Measurements from ENCODE around the gene ZNF891.

ZNF891 gene

DNA sequence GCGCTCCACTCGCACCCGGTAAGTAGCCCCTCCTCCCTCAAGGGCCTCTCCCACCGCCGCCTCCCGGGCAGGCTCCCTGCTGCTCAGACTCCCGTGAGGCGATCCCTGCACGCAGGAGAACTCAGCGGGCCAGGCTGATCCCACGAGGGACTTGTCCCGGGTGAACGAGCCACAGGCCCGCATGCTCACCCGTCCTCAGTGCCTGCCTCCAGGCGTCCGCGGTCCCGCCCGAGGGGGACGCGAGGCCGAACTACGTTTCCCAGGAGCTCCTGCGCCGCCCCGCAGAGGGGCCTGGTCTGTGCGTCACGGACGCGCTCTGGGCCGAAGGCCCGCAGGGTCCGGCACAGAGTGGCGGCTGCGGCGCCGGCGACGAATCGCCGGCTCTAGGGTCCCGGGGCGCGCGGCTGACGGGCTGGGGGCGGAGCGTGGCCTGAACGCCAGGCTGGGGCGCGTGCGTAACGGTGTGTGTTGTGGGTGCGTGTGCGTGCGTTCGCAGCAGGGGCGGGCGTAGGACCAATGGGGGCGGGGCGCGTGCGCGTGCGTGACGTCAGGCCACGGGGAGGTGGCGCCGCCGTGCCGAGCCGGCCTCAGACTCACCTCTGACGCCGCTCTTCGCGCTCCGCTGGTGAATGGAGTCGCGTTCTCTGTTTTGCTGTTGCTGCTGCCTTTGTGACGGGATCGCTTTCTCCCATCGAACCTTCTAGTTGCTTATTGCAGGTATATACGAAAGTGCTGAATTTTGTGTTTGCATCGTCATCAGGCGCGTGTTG lies at the start of gene ZNF891, which contains the start of gene ZNF10:
Gene ZNF891, minus strand, starts transcription at position 237 of the 770 bp plus-strand sequence. CDS start 8,356 bp downstream, outside the sequence.
Gene ZNF10, plus strand, starts transcription at position 590 of the 770 bp plus-strand sequence. CDS start 13,866 bp downstream, outside the sequence.
- peak; percentile 89 for DNase-seq

DNA sequence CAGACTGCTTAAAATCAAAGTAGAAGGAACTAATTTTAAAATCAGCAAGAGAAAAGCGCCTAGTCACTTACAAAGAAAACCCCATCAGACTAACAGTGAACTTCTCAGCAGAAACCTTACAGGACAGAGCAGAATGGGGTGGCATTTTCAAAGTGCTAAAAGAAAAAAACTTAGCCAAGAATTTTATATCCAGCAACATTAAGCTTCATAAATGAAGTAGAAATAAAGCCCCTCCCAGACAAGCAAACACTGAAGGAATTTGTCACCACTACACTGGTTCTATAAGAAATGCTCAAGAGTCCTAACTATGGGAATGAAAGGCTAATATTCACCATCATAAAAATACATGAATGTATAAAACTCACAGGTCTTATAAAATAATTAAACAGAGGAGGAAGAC lies 44.8 kb upstream of the ZNF891 start:
- no peak for DNase-seq

DNA sequence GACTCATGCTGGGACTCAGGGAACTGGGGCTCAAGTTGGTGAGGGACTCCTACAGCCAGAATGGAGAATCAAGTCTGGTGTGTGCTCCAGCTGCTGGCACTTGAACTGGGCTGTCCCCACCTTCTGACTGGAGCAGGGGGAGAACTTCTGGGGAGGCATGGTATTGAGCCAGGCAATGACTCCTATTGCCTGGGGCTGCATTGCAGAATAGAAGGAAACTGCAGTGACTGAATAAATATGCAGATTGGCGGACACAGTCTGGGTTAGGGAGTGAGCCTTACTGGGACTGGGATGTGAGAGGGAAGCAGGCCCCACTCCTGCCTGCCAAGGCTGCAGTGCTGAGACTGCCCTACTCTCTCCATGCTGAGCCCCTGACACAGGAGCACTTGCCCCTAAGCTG lies 42.4 kb upstream of the ZNF891 start:
- DNase-seq = no peak

DNA sequence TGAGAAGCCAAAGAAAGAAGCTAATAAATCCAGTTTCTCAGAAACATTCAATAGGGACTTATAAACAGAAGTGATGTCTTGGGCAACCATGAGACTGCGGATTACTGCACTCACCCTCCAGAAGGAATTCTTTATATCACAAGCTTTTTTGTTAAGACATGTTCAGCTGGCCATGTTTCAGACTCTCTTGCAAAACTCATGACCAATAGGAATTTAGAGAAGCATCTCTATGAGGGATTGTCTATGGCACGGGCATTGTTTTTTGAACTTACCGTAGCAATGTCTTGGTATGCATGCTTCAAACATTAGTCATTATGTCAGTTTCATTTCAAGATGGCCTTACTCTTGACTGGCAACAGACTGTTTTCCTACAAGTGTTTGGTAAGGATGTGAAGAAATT lies 35.7 kb upstream of the ZNF891 start:
- no peak for DNase-seq

DNA sequence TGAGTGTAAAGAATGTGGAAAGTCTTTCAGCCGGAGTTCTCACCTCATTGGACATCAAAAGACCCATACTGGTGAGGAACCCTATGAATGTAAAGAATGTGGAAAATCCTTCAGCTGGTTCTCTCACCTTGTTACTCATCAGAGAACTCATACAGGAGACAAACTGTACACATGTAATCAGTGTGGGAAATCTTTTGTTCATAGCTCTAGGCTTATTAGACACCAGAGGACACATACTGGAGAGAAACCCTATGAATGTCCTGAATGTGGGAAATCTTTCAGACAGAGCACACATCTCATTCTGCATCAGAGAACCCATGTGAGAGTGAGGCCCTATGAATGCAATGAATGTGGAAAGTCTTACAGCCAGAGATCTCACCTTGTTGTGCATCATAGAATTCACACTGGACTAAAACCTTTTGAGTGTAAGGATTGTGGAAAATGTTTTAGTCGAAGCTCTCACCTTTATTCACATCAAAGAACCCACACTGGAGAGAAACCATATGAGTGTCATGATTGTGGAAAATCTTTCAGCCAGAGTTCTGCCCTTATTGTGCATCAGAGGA lies 26.1 kb upstream of the ZNF891 start:
- DNase-seq = no peak

DNA sequence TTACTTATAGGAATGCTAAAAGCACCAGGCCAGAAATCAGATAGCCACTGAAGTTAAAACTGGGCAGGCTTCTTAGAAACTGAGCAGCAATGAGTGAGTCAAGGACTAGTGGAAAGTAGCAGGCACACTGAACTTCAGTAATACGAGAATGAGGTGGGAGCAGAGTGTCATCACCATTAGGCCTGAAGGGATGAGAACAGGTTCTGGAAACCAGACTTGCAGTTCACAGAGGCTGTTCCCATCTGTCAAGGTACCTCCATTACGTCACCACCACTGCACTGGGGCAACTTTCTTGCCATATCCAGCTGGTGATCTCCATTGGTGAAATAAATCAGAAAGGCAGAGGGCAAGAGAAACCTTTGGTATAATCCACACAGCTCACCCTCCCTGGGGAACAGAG lies 15.9 kb upstream of the ZNF891 start:
- no peak for DNase-seq

DNA sequence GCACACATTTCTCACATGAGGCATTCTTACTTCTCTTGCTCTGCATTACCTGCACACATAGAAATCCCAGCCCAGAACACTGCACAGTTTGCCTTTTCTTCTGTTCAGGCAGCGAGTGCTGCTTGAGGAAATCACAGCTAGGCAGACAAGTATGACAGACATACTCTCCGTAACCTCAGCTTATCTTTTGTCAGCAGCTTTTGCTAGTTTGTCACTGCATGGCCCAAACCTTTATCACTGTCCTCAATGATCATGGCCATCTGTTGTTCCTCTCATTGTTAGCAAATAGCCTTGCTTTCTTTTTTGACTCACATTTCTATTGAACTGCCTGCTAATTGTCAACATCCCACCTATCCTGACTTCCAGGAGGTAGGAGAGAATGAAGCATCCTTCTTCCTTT lies 5.7 kb upstream of the ZNF891 start:
- DNase-seq = no peak

DNA sequence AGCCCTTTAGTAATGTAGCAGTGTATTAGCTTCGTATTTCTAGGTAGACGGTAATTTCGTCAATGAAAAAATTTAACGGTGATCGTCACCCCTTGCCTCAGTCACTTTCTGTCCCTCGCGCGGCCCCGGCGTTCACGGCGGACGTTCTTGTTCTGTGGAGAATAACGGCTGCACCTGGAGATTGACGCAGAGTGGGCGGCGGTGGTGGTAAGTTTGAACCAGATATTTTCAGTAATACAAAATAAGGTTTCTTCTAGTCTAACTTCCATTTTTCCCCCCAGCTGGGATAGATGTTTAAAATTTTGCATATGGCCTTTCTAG lies 694 bp upstream of the ZNF891 start:
- DNase-seq = no peak

DNA sequence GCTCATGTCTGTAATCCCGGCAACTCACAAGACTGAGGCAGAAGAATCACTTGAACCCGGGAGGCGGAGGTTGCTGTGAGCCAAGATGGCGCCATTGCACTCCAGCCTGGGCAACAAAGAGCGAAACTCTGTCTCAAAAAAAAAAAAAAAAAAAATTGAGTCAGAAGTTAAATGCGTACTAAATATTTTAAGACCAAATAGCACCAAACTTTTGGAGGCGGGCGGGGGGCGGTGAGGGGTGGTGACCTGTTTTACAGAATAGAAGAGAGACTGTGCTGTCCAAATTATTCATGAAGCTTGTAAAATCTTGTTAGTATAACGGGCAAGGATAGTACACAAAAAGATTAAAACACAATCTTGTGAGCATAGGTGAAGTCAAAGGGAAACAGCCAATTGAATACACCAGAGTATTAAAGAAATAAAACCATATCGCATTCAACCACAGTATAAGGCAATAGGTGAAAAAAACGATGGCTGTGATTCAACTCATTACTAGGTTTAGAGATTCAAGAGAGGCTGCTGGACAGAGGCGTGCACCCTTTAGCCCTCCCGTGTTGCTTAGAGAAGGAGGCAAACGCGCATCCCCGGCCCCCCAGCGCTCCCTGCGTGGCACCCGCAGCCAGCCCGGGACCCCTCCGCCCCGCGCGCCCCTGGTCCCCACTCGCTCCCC lies 571 bp downstream of the ZNF891 start:
- DNase-seq = no peak

DNA sequence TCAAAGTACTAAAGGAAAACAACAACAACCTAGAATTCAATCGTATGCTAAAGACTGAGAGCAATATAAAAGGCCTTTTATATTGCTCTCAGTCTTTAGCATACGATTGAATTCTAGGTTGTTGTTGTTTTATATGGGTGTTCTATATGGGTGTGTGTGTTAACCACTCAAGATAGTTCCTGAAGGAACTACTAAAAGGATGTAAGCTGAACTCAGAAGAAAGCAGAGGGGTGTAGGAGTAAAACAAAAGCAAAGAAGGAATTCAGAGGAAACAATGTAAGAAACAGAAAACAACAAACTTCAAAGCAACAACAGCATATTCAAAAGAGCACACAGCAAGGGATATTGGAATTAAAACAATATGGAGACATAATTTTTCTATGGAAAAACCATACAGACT lies 5.4 kb downstream of the ZNF891 start:
- no peak for DNase-seq

DNA sequence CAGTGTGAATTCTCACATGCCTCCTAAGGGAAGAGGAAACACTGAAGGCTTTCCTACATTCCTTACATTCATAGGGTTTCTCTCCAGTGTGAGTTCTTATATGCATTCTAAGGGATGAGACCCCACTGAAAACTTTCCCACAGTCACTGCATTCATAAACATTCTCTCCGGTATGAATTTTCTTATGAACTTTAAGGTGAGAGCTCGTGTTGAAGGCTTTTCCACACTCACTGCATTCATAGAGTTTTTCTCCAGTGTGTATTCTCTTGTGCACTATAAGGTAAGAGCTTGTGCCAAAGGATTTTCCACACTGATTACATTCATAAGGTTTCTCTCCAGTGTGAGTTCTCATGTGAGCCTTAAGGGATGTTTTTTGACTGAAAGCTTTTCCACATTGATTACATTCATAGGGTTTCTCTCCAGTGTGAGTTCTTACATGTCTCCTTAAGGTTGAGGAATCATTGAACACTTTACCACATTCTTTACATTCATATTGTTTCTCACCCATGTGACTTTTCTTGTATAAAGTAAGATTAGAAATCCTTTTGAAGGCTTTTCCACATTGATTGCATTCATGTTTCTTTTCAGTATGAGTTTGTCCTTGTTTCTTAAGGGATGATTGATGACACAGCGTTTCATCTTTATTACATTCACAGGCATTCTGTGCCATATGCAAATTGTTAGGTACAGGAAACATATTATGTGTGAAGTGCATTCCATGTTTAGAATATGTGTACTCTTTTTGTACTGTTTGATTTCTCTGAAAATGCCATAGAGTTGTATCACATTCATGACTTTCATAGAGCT lies 9.5 kb downstream of the ZNF891 start:
- no peak for DNase-seq

DNA sequence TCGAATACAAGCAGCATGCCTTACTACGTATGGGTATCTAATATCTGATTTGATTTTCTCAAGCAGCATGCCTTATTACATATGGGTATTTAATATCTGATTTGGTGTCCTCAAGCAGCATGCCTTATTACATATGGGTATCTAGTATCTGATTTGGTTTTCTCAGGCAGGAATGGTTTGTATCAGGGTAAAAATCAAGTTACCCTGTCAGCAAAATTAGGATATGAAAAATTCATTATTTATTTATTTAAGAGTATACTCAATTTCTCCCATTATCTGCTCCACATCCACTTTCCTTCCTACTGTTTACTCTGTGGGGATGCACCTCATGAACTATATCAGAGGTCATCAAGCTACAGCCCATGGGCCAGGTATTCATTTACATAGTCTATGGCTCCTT lies 21.9 kb downstream of the ZNF891 start:
- no peak for DNase-seq

DNA sequence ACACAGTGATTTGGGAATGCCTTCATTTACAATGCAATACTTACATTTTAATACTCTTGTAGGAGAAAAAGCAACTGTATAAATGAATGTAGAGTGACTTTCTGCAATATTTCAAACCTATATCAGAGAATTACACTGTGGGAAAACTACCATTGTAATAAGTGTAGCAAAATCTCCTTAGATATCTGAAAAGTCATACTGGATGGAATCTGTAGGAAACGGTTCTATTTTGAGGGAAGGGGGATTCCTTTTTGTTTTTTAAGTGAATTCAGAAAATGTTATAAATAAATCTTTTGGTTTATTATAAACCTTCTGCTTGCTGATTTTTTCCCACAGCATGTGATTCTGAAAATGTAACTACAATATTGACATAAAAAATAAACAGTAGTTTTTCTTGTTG lies 23.0 kb downstream of the ZNF891 start:
- no peak for DNase-seq

DNA sequence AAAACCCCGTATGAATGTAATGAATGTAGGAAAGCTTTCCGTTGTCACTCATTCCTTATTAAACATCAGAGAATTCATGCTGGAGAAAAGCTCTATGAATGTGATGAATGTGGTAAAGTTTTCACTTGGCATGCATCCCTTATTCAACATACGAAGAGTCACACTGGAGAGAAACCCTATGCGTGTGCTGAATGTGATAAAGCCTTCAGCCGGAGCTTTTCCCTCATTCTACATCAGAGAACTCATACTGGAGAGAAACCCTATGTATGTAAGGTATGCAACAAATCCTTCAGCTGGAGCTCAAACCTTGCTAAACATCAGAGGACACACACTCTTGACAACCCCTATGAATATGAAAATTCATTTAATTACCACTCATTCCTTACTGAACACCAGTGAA lies 23.8 kb downstream of the ZNF891 start:
- DNase-seq = no peak

DNA sequence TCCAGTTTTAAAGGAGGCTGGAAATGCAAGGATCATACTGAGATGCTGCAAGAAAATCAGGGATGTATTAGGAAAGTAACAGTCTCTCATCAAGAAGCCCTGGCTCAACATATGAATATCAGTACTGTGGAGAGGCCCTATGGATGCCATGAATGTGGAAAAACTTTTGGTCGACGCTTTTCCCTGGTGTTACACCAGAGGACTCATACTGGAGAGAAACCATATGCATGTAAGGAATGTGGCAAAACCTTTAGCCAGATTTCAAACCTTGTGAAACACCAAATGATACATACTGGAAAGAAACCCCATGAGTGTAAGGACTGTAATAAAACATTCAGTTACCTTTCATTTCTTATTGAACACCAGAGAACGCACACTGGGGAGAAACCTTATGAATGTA lies 24.5 kb downstream of the ZNF891 start:
- no peak for DNase-seq

DNA sequence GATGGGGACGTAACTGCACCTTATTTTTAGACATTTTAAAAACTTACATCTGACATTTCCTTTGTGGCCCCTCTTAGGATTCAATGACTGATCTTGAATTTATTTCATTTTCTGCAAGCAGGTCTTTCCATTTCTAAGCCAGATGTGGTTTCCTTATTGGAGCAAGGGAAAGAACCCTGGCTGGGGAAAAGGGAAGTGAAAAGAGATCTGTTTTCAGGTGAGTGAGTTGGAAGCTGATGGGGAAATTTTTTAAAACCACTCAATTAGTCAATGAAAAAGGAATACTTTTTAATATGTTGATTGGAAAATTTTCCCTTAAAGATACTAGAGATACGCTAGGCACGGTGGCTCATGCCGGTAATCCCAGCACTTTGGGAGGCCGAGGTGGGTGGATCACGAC lies 46.7 kb downstream of the ZNF891 start:
- no peak for DNase-seq

DNA sequence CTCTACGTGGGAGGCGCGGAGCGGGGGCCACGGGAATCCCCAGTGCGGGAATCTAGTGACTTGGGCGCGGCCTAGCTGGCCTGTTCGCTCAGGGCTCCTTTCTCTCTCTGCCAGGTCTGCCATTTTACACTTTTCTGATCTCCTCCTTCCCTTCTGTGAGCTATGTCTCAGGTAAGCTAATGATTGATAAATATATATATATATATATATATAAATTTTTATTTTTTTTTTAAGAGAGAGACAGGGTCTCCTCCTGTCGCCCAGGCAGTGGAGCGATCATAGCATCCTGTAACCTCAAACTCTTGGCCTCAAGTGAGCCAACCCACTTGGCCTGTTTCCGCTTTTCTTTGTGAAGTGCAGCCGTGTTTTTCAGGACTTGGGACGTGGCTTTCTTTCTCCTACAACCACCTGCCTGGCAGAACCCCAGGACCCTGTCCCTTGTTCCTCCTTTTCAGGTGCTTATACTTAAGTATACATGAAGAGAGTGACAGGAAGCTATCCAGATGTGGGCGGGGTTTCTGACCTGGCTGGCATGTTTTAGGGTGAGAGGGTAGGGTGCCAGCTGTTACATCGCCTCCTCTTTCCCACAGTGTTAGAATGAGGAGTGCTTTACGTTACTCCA lies 48.8 kb downstream of the ZNF891 start:
- peak; percentile 65 for DNase-seq

DNA sequence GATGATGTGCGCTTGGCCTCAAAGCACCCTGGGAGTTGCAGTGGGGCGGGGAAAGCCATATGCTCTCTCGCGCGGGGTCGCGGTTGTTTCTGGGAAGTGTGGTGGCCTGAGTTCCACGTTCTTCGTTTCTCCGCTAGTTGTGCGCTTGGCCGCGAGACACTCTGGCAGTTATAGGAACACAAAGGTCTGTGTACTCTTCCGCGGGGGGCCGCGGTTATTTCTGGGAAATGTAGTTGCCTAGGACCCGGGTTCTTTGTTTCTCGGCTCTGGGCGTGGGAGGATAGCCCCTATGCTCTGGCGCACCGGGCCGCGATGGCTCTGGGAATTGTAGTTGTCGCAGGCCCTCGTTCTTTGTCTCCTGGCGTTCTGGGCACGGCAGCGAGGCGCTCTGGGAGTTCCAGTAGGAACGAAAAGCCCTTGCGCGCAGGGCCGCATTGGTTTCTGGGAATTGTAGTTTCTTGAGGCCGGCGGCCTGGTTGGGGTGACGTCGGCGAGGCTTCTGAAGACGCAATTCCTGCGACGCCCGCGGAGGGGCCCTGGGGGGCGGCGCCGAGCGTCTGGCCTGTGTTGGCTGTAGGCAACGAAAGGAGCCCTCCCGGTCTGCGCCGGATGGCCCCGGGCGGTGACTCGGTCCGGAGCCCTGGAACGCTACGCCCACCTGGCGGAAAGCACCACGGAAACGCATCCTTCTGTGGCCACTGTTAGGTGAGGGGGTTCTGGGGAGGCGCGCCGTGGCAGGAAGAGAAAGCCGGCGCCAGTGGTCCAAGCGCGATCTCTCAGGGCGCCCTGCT lies 49.5 kb downstream of the ZNF891 start, which contains the start of gene ZNF140:
Gene ZNF140, plus strand, starts transcription at position 556 of the 791 bp plus-strand sequence. CDS start 398 bp downstream, outside the sequence.
- peak; percentile 96 for DNase-seq

DNA sequence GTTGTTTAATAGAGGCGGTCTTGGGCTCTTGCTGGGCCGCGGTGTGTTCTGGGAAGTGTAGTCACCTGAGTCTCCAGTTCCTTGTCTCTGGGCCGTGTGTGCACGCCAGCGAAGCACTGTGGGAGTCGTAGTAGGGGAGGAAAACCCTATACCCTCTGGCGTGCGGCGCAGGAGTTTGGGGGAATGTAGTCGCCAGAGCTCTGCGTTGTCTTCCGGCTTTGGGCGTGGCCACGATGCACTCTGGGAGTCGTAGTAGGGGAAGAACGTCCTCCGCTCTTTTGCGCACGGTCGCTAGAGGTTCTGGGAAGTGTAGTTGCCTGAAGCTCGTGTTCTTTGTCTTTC lies 50.1 kb downstream of the ZNF891 start:
- peak; percentile 98 for DNase-seq

DNA sequence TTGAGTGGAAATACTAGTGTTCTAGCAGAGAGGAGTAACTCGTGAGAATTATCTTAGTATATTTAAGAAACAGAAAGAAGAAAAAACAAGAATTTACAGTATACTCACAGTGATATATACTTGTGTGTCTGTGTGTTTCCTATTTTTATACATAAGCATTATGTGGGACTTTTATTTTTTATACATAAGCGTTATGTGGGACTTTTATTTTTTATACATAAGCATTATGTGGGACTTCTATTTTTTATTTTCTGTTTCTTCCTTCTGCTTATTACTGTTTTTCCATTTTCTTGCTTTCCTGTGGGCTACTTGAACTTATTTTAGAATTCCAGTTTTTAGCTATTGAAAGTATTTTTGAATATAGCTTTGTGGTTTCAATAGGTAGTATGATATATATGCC lies 56.2 kb downstream of the ZNF891 start:
- DNase-seq = no peak

DNA sequence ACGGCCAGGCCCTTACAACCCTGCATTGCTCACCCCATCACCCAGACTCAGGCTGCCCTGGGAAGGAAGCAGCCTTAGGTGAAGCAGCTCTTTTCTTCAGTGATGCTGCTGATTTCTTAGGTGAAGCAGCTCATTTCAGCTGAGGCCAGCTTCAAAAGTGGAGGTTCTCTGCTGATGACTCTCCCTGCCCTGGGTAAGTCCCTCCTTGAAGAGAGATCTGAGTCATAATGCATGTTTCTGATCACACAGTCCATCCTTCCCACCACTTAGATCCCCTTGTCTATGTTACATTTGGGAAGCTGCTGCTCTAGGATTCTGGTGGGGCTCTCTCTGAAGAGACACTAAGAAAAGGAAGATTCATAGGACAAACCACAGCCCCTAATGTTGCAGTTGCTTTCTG lies 66.5 kb downstream of the ZNF891 start:
- no peak for DNase-seq

DNA sequence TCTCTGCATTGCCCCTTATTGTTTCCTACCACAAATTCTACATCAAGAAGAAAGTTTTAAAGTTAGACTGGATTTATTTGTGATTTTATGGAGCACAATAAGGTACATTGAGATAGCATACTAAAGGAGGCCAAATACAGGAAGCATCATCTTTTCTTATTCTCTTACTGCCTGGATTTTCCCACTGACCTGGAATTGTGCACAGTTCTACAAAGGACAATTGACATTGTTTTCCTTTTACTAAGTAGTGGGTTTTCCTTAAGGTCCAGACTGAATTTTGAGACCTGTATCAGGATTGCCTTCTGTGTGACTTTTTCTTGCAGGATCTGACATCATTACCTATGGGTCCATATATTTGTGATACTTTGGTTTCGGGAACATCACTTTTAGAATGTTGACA lies 68.1 kb downstream of the ZNF891 start:
- no peak for DNase-seq
